H1 (cell line): Measurements from ENCODE around the gene TP53I13. TPM values are rescaled to one million over a fixed set of nuclear protein-coding genes. Genes with fewer than 3 reads are reported as not detected.

Experiments used
- ATF3 ChIP-seq: IDR thresholded peaks from 2 replicates; pipeline ENCODE4 v1.6.1; 2011; ENCODE audit warnings: low read depth, mild to moderate bottlenecking, low read length; ENCODE audit not compliant: insufficient read depth
- CBX5 ChIP-seq: fragments of 300-800, 300-1000 bp; sonication (generic); IDR thresholded peaks from 2 replicates; pipeline ENCODE4 v1.7.1; 2016; ENCODE audit warnings: antibody characterized with exemption, low read length, low read depth
- CHD1 ChIP-seq: IDR thresholded peaks from 2 replicates; pipeline ENCODE4 v1.6.1; 2012; ENCODE audit warnings: low read depth, low read length, improper control_type of control experiment
- CTBP2 ChIP-seq: IDR thresholded peaks from 2 replicates; pipeline ENCODE4 v1.7.0; 2011; ENCODE audit warnings: borderline replicate concordance, mild to moderate bottlenecking, moderate library complexity, mixed read lengths, low read length; ENCODE audit not compliant: insufficient read depth, insufficient read length
- GTF2F1 ChIP-seq: IDR thresholded peaks from 2 replicates; pipeline ENCODE4 v1.6.1; 2012; ENCODE audit warnings: low read depth, low read length, improper control_type of control experiment, borderline replicate concordance
- JUND ChIP-seq: IDR thresholded peaks from 2 replicates; pipeline ENCODE4 v1.6.1; 2011; ENCODE audit warnings: mild to moderate bottlenecking, improper control_type of control experiment, low read length
- MAFK ChIP-seq: IDR thresholded peaks from 2 replicates; pipeline ENCODE4 v1.6.1; 2012; ENCODE audit warnings: low read depth, mild to moderate bottlenecking, improper control_type of control experiment, low read length
- POLR2AphosphoS5 ChIP-seq: IDR thresholded peaks from 2 replicates; pipeline ENCODE4 v1.6.1; 2011; ENCODE audit warnings: low read depth, low read length
- RAD21 ChIP-seq, 2 experiments: IDR thresholded peaks in 1 of 2; conservative IDR thresholded peaks in 1 of 2; 2 replicates each; pipeline ENCODE4 v1.6.1; 2011; ENCODE audit warnings: low read depth in 2 of 2, low read length in 2 of 2, improper control_type of control experiment in 1 of 2, inconsistent platforms in 1 of 2, mild to moderate bottlenecking in 1 of 2, moderate library complexity in 1 of 2
- SP2 ChIP-seq: IDR thresholded peaks from 2 replicates; pipeline ENCODE4 v1.6.1; 2012; ENCODE audit warnings: mild to moderate bottlenecking, low read length, inconsistent platforms
- TAF1 ChIP-seq: IDR thresholded peaks from 2 replicates; pipeline ENCODE4 v1.6.1; 2011; ENCODE audit warnings: mild to moderate bottlenecking, low read depth, low read length
- polyA plus RNA-seq, 7 experiments: library from polyadenylated mRNA; depleted of rRNA in 3 of 7; stranded (reverse) in 5 of 7; unstranded in 2 of 7; fragments of >200 nt in 5 of 7; fragments of 200-250 nt in 2 of 7; gene quantifications; 1 replicate in 5 of 7; 2 replicates in 1 of 7; 4 replicates in 1 of 7; pipeline versions ENCODE4 v1.2.1 to v1.2.3, GENCODE V29; 2011 to 2013; ENCODE audit warnings: missing spikeins in 2 of 7, mixed read lengths in 2 of 7
- total RNA-seq: library from RNA; stranded (reverse); fragmentation: NEBNext Ultra II Directional; extraction: Animal tissue kit (Norgen Biotek cat#: 25700); gene quantifications from 2 replicates; pipeline ENCODE4 v1.2.1, GENCODE V29; 2021
- TF ChIP-seq, protein P1 (sequence below): IDR thresholded peaks from 2 replicates; pipeline ENCODE4 v1.6.1; 2012; ENCODE audit warnings: low read length, inconsistent platforms

TP53I13 gene
- total and polyA plus RNA-seq, 2 of the 8 experiments (the other 6 are each of a cell fraction or from before 2014, with no cell fraction given): 22.4 to 35.7 TPM

- TF ChIP-seq MAFK: no peak
- TF ChIP-seq RAD21 (IDR thresholded peaks at IDR 0.05 in 1 of 2, conservative IDR thresholded peaks at IDR 0.05 in 1 of 2; ENCODE audit: low read depth in 2 of 2, low read length in 2 of 2): peak; percentile 51 to 66
- no peak; the same call in 1 of the 2 replicates for TF ChIP-seq GTF2F1
- no peak for TF ChIP-seq CHD1
- TF ChIP-seq, protein P1, sequence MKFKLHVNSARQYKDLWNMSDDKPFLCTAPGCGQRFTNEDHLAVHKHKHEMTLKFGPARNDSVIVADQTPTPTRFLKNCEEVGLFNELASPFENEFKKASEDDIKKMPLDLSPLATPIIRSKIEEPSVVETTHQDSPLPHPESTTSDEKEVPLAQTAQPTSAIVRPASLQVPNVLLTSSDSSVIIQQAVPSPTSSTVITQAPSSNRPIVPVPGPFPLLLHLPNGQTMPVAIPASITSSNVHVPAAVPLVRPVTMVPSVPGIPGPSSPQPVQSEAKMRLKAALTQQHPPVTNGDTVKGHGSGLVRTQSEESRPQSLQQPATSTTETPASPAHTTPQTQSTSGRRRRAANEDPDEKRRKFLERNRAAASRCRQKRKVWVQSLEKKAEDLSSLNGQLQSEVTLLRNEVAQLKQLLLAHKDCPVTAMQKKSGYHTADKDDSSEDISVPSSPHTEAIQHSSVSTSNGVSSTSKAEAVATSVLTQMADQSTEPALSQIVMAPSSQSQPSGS: no peak
- no peak for TF ChIP-seq SP2
- TF ChIP-seq CTBP2: no peak
- peak; percentile 60; the same call in 1 of the 2 replicates for TF ChIP-seq POLR2AphosphoS5
- peak; percentile 31; the same call in 1 of the 2 replicates for TF ChIP-seq TAF1
- TF ChIP-seq ATF3: no peak
- TF ChIP-seq JUND: no peak
- TF ChIP-seq CBX5: no peak
Measured at GRCh38 chr17:29613352-29613837, 44.9 kb downstream of the TP53I13 start (continued).
